ENCODE measurements around the gene RNF182.

DNA sequence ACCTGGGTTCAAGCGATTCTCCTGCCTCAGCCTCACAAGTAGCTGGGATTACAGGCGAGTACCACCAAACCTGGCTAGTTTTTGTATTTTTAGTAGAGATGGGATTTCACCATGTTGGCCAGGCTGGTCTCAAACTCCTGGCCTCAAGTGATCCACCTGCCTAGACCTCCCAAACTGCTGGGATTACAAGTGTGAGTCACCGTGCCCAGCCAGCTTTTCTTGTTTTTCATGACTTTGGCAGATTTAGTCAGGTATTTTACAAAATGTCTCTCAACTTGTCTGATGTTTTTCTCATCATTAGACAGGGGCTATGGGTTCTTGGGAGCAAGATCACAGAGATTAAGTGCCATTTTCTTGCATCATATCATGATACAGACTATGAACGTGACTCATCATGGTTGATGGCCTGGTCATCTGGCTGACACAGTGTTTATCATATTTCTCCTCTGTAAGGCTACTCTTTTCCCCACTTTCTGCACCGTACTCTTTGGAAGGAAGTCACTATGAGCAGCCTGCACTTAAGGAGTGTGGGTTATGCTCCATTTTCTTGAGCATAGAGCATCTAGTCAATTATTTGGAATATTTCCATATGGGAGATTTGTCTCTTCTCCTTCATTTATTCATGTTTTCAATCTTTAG, 67.8 kb downstream of the RNF182 start:
- TF ChIP-seq POLR2A (IDR thresholded peaks at IDR 0.05; ENCODE audit: low read depth, low read length) (no peak), POLR2AphosphoS5 (IDR thresholded peaks at IDR 0.05; ENCODE audit: low read depth, low read length) (no peak), TAF1 (IDR thresholded peaks at IDR 0.05; ENCODE audit: low read depth, low read length) (no peak)

Measured in GM12891 (cell line).